MCF 10A (cell line): Measurements from ENCODE around the gene GJC3. TPM values are rescaled to one million over a fixed set of nuclear protein-coding genes. Genes with fewer than 3 reads are reported as not detected.
"Not testable (repeated sequence)": the region's sequence is repeated elsewhere in the genome, so short reads cannot be mapped to it uniquely, and the experiment has no call there.

Source experiments
- BruUV-seq: library from RNA; stranded (reverse); fragments of 400-500 nt; replicated peaks from 2 replicates; lab custom pipeline; 2021; lab: Mats Ljungman, UMichigan
- CTCF ChIA-PET: fragments of 300-600 bp; sonication (Branson Sonifier 250); formaldehyde crosslinking; extraction: SDS; loops from one replicate; lab custom pipeline; 2021; ENCODE audit warnings: antibody characterized with exemption, inconsistent platforms; lab: Yijun Ruan, JAX
- POLR2A ChIA-PET: fragments of 300-600, 350-650 bp; sonication (Branson Sonifier 250); formaldehyde crosslinking; extraction: SDS; loops from one replicate; lab custom pipeline; 2020; ENCODE audit warnings: antibody characterized with exemption, inconsistent platforms; lab: Yijun Ruan, JAX
- DNase-seq: peaks from one replicate; pipeline ENCODE4 v3.0.0-alpha.2; 2018; ENCODE audit not compliant: unreplicated experiment
- H3K27ac Mint-ChIP-seq: one replicate; pipeline ENCODE4 v1.8.0; 2022; ENCODE audit warnings: mild to moderate bottlenecking, low read depth, mixed read lengths; ENCODE audit not compliant: unreplicated experiment
- H3K27me3 Mint-ChIP-seq: one replicate; pipeline ENCODE4 v1.8.0; 2022; ENCODE audit warnings: mixed read lengths; ENCODE audit not compliant: insufficient read depth, unreplicated experiment
- H3K36me3 Mint-ChIP-seq: one replicate; pipeline ENCODE4 v1.8.0; 2022; ENCODE audit warnings: mild to moderate bottlenecking, moderate library complexity, mixed read lengths; ENCODE audit not compliant: insufficient read depth, unreplicated experiment
- H3K4me1 Mint-ChIP-seq: one replicate; pipeline ENCODE4 v1.8.0; 2022; ENCODE audit warnings: mixed read lengths; ENCODE audit not compliant: insufficient read depth, unreplicated experiment
- H3K4me3 Mint-ChIP-seq: one replicate; pipeline ENCODE4 v1.8.0; 2022; ENCODE audit warnings: mild to moderate bottlenecking, moderate library complexity, mixed read lengths; ENCODE audit not compliant: unreplicated experiment
- H3K9me3 Mint-ChIP-seq: one replicate; pipeline ENCODE4 v1.8.0; 2022; ENCODE audit warnings: mixed read lengths; ENCODE audit not compliant: unreplicated experiment
- CTCF ChIP-seq: fragments of 200-600 bp; IDR thresholded peaks from one replicate; pipeline ENCODE4 v1.8.0; 2022; ENCODE audit warnings: antibody characterized with exemption, mild to moderate bottlenecking; ENCODE audit not compliant: unreplicated experiment
- intact Hi-C: fragments of 100-400 bp; cut with micrococcal nuclease; formaldehyde crosslinking; loops from 2 replicates; pipeline ENCODE4 v1.14.1; 2022
- total RNA-seq: library from RNA; stranded (reverse); gene quantifications from 2 replicates; pipeline ENCODE4 v1.2.3, GENCODE V29; 2022

The GJC3 gene
- total RNA-seq, 1 experiment from 2014 or later = not detected

- Mint-ChIP-seq H3K4me3 (no peak overlapping the region), H3K27ac (no peak overlapping the region), H3K4me1 (no peaks in the 10 kb centered on the region), H3K36me3 (no peaks in the 10 kb centered on the region), H3K9me3 (peaks cover 7% of the 10 kb centered on the region), H3K27me3 (peaks cover 14% of the 10 kb centered on the region)
- BruUV-seq = no TSS peak
- ChIA-PET POLR2A (interaction anchor here (3.9 kb wide), 1 partner anchor 25 kb away, joined by 16 read pairs; the partner anchor contains the start of gene TRIM4), CTCF (interaction anchor here (0.6 to 0.7 kb wide), 2 partner anchors 25 to 29 kb away, joined by 3 read pairs; partner anchors contain the start of gene TRIM4)
- no peak for TF ChIP-seq CTCF
- intact Hi-C loops = no loop called here
- no peak for DNase-seq
These were observed 14.4 kb upstream of the GJC3 start for GRCh38 chr7:99943641-99944496.

- H3K9me3 Mint-ChIP-seq = peaks cover 20% of the 10 kb centered on the region
- no peak overlapping the region for H3K27ac Mint-ChIP-seq
- no TSS peak for BruUV-seq
- TF ChIP-seq CTCF = no peak
- intact Hi-C loops = no loop called here
- no peak overlapping the region for H3K4me3 Mint-ChIP-seq
- ChIA-PET CTCF (interaction anchor here (0.7 to 1.3 kb wide), 4 partner anchors 14 to 469 kb away, joined by 3 to 6 read pairs (median 4); no protein-coding TSS in a partner anchor), POLR2A (interaction anchor here (0.8 to 1.2 kb wide), 3 partner anchors 9 to 434 kb away, joined by 3 to 4 read pairs (median 3); partner anchors contain the start of gene ZKSCAN5)
- H3K36me3 Mint-ChIP-seq = no peaks in the 10 kb centered on the region
- H3K27me3 Mint-ChIP-seq = peaks cover 32% of the 10 kb centered on the region
- no peaks in the 10 kb centered on the region for H3K4me1 Mint-ChIP-seq
- DNase-seq = no peak
These were observed 8.9 kb upstream of the GJC3 start for GRCh38 chr7:99938296-99938695.

- H3K27ac Mint-ChIP-seq, H3K4me3 Mint-ChIP-seq, BruUV-seq, H3K36me3 Mint-ChIP-seq, DNase-seq, intact Hi-C loops, H3K4me1 Mint-ChIP-seq: not testable (repeated sequence)
- POLR2A ChIA-PET = interaction anchor here (0.8 kb wide), 1 partner anchor 45 kb away, joined by 3 read pairs; no protein-coding TSS in a partner anchor
- Mint-ChIP-seq H3K9me3 (peaks cover 20% of the 10 kb centered on the region), H3K27me3 (peaks cover 47% of the 10 kb centered on the region)
- CTCF ChIA-PET = interaction anchor here (1.2 kb wide), 1 partner anchor 15 kb away, joined by 3 read pairs; the partner anchor contains the start of gene TRIM4
These were observed 5.6 kb upstream of the GJC3 start for GRCh38 chr7:99935009-99935408.

GRCh38 chr7:99930376-99930775, 956 bp upstream of the GJC3 start:
- Mint-ChIP-seq H3K27me3 (peaks cover 77% of the 10 kb centered on the region), H3K4me3 (no peak overlapping the region), H3K9me3 (no peaks in the 10 kb centered on the region), H3K36me3 (no peaks in the 10 kb centered on the region), H3K27ac (no peak overlapping the region), H3K4me1 (peaks cover 8% of the 10 kb centered on the region)
- POLR2A ChIA-PET = interaction anchor here (3.4 kb wide), 1 partner anchor 11 kb away, joined by 22 read pairs; the partner anchor contains the start of gene TRIM4
- no peak for DNase-seq
- intact Hi-C loops = no loop called here
- BruUV-seq = no TSS peak
- CTCF ChIA-PET = interaction anchor here (1.0 to 3.3 kb wide), 5 partner anchors 11 to 62 kb away, joined by 3 to 17 read pairs (median 4); partner anchors contain the start of gene TRIM4
- no peak for TF ChIP-seq CTCF
